ENCODE data around the gene SULT1A1. TPM values are rescaled to one million over a fixed set of nuclear protein-coding genes. Genes with fewer than 3 reads are reported as not detected.

Gene SULT1A1
- total RNA-seq, 1 donor = 24.0 TPM

GRCh38 chr16:28562199-28562598, 47.6 kb downstream of the SULT1A1 start:
- no peak for DNase-seq (ENCODE audit: low read depth in 2 of 3, low spot score in 2 of 3)

DNA sequence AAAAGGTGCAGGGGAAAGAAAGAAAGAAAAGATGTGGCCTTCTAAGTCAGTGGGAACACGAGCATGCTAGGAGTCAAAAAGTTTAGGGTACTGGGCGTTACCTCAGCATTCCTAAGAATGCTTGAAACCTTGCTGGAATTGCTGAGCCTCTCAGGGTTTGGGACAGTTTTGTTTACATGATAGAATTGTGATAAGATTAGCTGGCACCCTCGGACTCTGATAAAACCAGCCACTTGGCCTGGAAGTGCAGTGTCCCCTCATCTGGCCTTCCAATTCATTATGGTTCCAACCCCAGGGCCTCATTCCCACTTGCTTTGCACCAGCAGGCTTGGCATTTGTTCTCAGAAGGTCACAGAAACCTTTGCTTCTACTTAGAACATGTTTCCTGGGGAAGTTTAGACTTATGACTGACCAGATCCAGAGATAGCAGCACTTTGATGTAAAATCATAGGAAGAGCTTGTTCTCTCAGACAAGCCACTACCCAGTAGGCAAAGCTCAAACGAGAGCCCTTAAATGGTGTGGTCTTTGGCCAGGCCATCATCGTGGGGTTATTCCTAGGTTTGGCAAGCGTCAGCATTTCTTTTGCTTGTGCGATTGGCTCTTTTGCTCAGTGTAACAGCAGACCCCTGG, 48.2 kb downstream of the SULT1A1 start:
- DNase-seq (ENCODE audit: low read depth in 2 of 3, low spot score in 2 of 3) = no peak

GRCh38 chr16:28558456-28558855, 51.4 kb downstream of the SULT1A1 start:
- no peak for DNase-seq (ENCODE audit: low read depth in 2 of 3, low spot score in 2 of 3)

DNA sequence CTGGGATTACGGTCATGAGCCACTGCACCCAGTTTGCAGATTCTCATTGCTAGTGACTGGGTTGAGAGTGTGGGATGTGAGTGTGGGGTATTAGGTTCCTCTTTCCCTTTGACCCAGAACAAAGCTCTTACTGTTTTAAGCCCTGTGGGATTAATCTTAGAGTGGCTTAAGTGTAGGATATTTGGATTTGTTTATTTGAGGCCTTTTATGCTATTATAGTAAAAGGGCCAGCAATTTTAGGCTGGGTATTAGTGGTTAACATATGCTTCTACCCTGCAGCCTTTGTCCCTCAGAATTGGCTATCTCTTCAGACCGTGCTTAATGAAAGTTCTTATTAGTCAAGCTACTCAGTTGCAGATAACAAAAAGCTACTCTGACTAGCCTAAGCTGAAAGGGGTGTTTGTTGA, 52.9 kb downstream of the SULT1A1 start:
- DNase-seq (ENCODE audit: low read depth in 2 of 3, low spot score in 2 of 3) = no peak

- no peak for DNase-seq (ENCODE audit: low read depth in 2 of 3, low spot score in 2 of 3)
These were observed 54.3 kb downstream of the SULT1A1 start for GRCh38 chr16:28555561-28555960.

Other genes starting within 250 kb of the SULT1A1 start
- 1.1 TPM for gene NPIPB6, start 246.5 kb downstream of the SULT1A1 start, total RNA-seq
- 249 TPM for gene EIF3CL, start 206.2 kb downstream of the SULT1A1 start, total RNA-seq
- not detected for gene NPIPB7, start 137.7 kb downstream of the SULT1A1 start, total RNA-seq
- gene CLN3, start 118.0 kb downstream of the SULT1A1 start, total RNA-seq = 39.0 TPM
- 2.7 TPM for gene APOBR, start 115.4 kb downstream of the SULT1A1 start, total RNA-seq
- gene IL27, start 103.2 kb downstream of the SULT1A1 start, total RNA-seq = not detected
- not detected for gene NUPR1, start 71.1 kb downstream of the SULT1A1 start, total RNA-seq
- gene SGF29, start 56.1 kb downstream of the SULT1A1 start, total RNA-seq = 36.1 TPM
- gene SULT1A2, start 13.0 kb downstream of the SULT1A1 start, total RNA-seq = 0.27 TPM
- gene NPIPB8, start 28.0 kb upstream of the SULT1A1 start, total RNA-seq = not detected
- gene EIF3C, start 101.4 kb upstream of the SULT1A1 start, total RNA-seq = 361 TPM
- gene NPIPB9, start 141.7 kb upstream of the SULT1A1 start, total RNA-seq = 0.54 TPM
- gene ATXN2L, start 213.0 kb upstream of the SULT1A1 start, total RNA-seq = 98.0 TPM
- gene TUFM, start 236.3 kb upstream of the SULT1A1 start, total RNA-seq = 162 TPM

All from hematopoietic multipotent progenitor cell (in vitro differentiated cells).